ENCODE results near the gene SULT1C2. TPM values are rescaled to one million over a fixed set of nuclear protein-coding genes. Genes with fewer than 3 reads are reported as not detected.

SULT1C2 gene
- total RNA-seq, 1 donor from 2014 or later: not detected

DNA sequence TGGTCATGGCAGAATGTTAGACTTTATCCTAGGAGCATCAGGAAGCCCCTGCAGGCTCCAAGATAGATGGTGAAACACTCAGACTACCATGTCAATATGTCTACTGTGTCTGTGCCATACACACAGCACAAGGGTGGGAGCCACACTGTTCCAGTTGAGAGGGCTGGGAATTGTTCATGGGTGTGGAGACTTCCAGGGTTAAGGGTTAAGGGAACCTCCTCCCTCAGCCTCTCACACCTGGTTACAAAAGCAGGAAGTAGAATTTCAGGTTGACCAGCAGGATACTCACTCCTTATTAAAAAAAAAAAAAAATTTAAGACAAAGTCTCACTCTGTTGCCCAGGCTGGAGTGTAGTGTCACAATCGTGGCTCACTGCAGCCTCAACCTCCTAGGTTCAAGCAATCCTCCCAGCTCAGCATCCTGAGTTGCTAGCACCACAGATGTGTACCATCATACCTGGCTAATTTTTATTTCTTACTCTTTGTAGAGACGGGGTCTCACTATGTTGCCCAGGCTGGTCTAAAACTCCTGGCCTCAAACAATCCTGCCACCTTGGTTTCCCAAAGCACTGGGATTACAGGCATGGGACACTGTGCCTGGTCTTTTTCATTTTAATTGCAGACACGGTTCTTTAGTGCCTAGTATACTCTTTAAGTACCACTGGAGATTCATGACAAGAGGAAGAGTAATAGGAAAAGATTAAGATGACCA lies 26.0 kb downstream of the SULT1C2 start:
- DNase-seq (ENCODE audit: low read depth) (no peak), FAIRE-seq (no peak)
- no peaks in the 10 kb centered on the region for H3K27me3 ChIP-seq (ENCODE audit: control insufficient read depth, insufficient read depth, low read length)
- no peak overlapping the region for H3K4me3 ChIP-seq (ENCODE audit: low read depth, low read length)
- TF ChIP-seq, protein P1, sequence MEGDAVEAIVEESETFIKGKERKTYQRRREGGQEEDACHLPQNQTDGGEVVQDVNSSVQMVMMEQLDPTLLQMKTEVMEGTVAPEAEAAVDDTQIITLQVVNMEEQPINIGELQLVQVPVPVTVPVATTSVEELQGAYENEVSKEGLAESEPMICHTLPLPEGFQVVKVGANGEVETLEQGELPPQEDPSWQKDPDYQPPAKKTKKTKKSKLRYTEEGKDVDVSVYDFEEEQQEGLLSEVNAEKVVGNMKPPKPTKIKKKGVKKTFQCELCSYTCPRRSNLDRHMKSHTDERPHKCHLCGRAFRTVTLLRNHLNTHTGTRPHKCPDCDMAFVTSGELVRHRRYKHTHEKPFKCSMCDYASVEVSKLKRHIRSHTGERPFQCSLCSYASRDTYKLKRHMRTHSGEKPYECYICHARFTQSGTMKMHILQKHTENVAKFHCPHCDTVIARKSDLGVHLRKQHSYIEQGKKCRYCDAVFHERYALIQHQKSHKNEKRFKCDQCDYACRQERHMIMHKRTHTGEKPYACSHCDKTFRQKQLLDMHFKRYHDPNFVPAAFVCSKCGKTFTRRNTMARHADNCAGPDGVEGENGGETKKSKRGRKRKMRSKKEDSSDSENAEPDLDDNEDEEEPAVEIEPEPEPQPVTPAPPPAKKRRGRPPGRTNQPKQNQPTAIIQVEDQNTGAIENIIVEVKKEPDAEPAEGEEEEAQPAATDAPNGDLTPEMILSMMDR (IDR thresholded peaks at IDR 0.05; ENCODE audit: insufficient read depth, low read length, severe bottlenecking): no peak
- H3K36me3 ChIP-seq (ENCODE audit: control insufficient read depth, insufficient read depth, low read length): no peaks in the 10 kb centered on the region

DNA sequence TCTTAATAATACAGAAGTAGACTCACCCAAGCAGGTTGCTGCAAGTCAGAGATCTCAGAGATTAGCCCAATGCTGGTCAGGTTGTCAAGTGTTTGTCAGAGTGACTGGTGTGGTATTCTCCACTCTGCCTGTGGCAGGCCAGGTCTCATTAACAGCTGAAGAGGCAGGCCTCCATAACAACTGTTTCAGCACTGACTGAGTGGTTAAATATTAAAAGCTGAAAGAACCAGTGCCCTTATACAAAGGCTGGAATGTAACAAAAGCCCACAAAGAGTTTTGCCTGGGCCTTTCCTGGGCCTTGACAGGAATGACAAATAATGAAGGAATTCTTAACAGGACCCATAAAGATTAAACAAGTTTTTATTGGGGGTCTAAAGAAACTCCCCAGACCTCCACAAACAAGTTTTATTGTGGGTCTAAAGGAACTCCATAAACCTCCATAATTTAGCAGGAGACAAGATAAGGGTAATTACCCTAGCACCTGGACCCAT lies 26.8 kb downstream of the SULT1C2 start:
- Histone ChIP-seq H3K4me3 (ENCODE audit: low read depth, low read length) (no peak overlapping the region), H3K27me3 (ENCODE audit: control insufficient read depth, insufficient read depth, low read length) (no peaks in the 10 kb centered on the region), H3K36me3 (ENCODE audit: control insufficient read depth, insufficient read depth, low read length) (no peaks in the 10 kb centered on the region)
- DNase-seq (ENCODE audit: low read depth) (peak; percentile 79), FAIRE-seq (no peak)
- TF ChIP-seq, protein P1 (IDR thresholded peaks at IDR 0.05; ENCODE audit: insufficient read depth, low read length, severe bottlenecking): no peak

DNA sequence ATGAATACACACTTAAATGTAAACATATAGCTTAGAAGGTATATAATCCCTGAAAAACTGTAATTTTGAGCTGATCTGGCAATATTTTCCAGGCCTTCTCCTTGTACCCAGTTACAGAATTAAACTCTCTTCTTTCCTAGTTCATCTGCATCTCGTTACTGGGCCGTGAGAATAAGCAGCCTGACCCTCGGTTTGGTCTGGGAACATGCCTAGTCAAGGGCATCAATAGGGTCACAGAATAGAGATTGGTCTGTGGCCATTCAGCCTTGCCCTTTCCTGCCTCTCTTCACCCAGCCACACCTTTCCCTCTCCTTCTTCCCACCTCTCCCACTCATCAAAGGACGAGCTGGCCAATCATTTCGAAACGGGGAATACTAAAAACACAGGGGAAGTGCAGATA lies 27.3 kb downstream of the SULT1C2 start:
- DNase-seq (ENCODE audit: low read depth): no peak
- no peak overlapping the region for H3K4me3 ChIP-seq (ENCODE audit: low read depth, low read length)
- no peaks in the 10 kb centered on the region for H3K36me3 ChIP-seq (ENCODE audit: control insufficient read depth, insufficient read depth, low read length)

DNA sequence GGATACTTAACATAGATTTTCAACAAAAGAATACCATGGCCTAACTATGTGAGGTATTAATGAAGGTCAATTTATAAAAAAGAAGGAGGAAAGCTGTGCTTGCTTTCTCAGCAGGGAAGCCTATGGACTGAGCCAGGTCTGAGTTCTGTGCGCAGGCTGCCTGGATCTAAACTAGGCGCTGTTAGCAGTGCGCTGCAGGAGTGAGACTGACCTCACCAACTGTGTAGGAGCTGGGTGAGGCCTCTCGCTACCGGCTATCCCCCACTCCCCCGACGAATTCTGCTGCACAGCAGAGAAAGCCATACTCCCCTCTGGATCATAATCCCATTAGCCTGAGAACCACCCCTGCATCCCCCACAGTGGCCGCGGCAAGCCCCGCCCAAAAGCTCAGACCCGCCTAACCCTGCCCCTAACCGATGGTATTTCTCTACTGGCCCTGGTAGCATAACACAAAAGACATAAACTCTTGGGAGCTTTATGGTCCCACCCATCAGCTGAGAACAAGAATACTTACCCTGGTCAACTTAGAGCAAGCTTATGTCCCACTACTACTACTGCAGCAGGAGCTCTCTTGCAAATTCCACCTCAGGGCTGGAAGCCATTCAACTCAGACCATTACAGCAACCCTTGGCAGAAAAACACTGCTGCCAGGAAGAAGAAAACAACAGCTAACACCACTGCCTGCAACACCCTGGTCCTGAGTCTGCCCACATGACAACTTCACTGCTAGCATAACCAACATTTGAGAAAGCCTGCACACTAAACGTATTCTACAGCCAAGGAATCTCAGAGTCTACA lies 28.0 kb downstream of the SULT1C2 start:
- TF ChIP-seq, protein P1 (IDR thresholded peaks at IDR 0.05; ENCODE audit: insufficient read depth, low read length, severe bottlenecking): no peak
- Histone ChIP-seq H3K27me3 (ENCODE audit: control insufficient read depth, insufficient read depth, low read length) (no peaks in the 10 kb centered on the region), H3K36me3 (ENCODE audit: control insufficient read depth, insufficient read depth, low read length) (no peaks in the 10 kb centered on the region), H3K4me3 (ENCODE audit: low read depth, low read length) (no peak overlapping the region)
- no peak for DNase-seq (ENCODE audit: low read depth)
- FAIRE-seq: no peak

More for the DNA sequence above, 27.3 kb downstream of the SULT1C2 start:
- no peak for FAIRE-seq
- TF ChIP-seq, protein P1 (IDR thresholded peaks at IDR 0.05; ENCODE audit: insufficient read depth, low read length, severe bottlenecking): no peak
- no peaks in the 10 kb centered on the region for H3K27me3 ChIP-seq (ENCODE audit: control insufficient read depth, insufficient read depth, low read length)

DNA sequence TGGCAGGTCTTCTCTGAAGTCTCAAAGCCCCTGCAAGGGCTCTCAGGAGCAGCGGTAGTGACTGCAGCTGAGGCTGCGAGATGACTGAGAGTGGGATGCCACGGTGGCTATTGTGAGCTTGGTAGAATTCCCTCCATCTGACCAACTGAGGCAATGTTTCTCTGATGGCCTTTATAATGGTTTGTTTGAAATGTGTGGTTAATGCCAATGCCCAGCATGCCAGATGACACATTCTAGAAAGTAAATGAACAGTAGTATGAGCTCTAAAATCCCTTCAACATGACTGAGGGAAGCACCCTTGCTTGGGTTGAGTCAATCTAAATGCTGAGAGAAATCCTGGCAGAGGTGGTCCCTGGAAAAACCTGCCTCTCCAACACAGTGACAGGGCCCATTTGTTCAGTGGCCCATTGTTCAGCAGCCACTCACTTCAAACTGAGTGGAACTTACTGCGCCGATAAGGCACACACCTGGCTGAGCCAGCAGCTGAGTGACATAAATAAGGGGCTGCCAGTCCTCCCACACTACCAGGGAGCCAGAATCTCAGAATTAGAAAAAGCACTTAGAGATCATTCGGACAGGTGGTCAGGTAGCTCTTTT lies 31.7 kb downstream of the SULT1C2 start:
- Histone ChIP-seq H3K4me3 (ENCODE audit: low read depth, low read length) (no peak overlapping the region), H3K36me3 (ENCODE audit: control insufficient read depth, insufficient read depth, low read length) (no peaks in the 10 kb centered on the region), H3K27me3 (ENCODE audit: control insufficient read depth, insufficient read depth, low read length) (no peaks in the 10 kb centered on the region)
- FAIRE-seq: no peak
- TF ChIP-seq, protein P1 (IDR thresholded peaks at IDR 0.05; ENCODE audit: insufficient read depth, low read length, severe bottlenecking): no peak
- no peak for DNase-seq (ENCODE audit: low read depth)
